Subcutaneous abdominal adipose tissue (tissue), 5 donors: Measurements from ENCODE around the gene GPR17.

Experiments
- H3K27ac ChIP-seq: one replicate; pipeline ENCODE4 v1.7.0; 2013; ENCODE audit warnings: low read depth, mild to moderate bottlenecking, inconsistent platforms, low read length, moderate library complexity
- H3K27me3 ChIP-seq, 5 donors: one replicate each; pipeline ENCODE4 v1.7.0; 2013; ENCODE audit warnings: low read length in 5 of 5, inconsistent platforms in 1 of 5; ENCODE audit not compliant: control insufficient read depth in 5 of 5, insufficient read depth in 4 of 5
- H3K36me3 ChIP-seq, 5 donors: one replicate each; pipeline ENCODE4 v1.7.0; 2013; ENCODE audit warnings: low read length in 5 of 5; ENCODE audit not compliant: control insufficient read depth in 5 of 5, insufficient read depth in 5 of 5
- H3K4me1 ChIP-seq, 5 donors: one replicate each; pipeline ENCODE4 v1.7.0; 2013; ENCODE audit warnings: low read length in 5 of 5, mild to moderate bottlenecking in 3 of 5, moderate library complexity in 1 of 5; ENCODE audit not compliant: control insufficient read depth in 5 of 5, insufficient read depth in 5 of 5
- H3K4me3 ChIP-seq, 5 donors: one replicate each; pipeline ENCODE4 v1.7.0; 2013; ENCODE audit warnings: low read length in 5 of 5, low read depth in 1 of 5
- H3K9ac ChIP-seq, 5 donors: one replicate each; pipeline ENCODE4 v1.7.0; 2013; ENCODE audit warnings: low read length in 5 of 5, mild to moderate bottlenecking in 4 of 5, moderate library complexity in 3 of 5
- H3K9me3 ChIP-seq, 5 donors: one replicate each; pipeline ENCODE4 v1.7.0; 2013; ENCODE audit warnings: low read length in 5 of 5; ENCODE audit not compliant: control insufficient read depth in 5 of 5
- donor health status: healthy.
- donor health status: healthy.
- donor health status: healthy.
- donor health status: healthy.
- donor health status: healthy.

The GPR17 gene

GRCh38 chr2:127670055-127670956 lies 24.4 kb downstream of the GPR17 start:
- H3K4me1 ChIP-seq = peaks cover 5 to 56% (median 31%) of the 10 kb centered on the region in 5 donors

GRCh38 chr2:127670957-127671290 lies 25.0 kb downstream of the GPR17 start:
- Histone ChIP-seq H3K36me3 (peaks cover 0 to 5% (median 0%) of the 10 kb centered on the region in 5 donors), H3K4me3 (no peak overlapping the region), H3K4me1 (peaks cover 5 to 52% (median 35%) of the 10 kb centered on the region in 5 donors), H3K27ac (no peak overlapping the region), H3K9ac (no peak overlapping the region), H3K27me3 (peaks cover 0 to 3% (median 0%) of the 10 kb centered on the region in 5 donors), H3K9me3 (no peaks in the 10 kb centered on the region)

More at GRCh38 chr2:127670055-127670956, 24.4 kb downstream of the GPR17 start:
- Histone ChIP-seq H3K4me3 (no peak overlapping the region), H3K27me3 (peaks cover 0 to 3% (median 0%) of the 10 kb centered on the region in 5 donors), H3K36me3 (peaks cover 0 to 5% (median 0%) of the 10 kb centered on the region in 5 donors), H3K27ac (no peak overlapping the region), H3K9ac (no peak overlapping the region), H3K9me3 (no peaks in the 10 kb centered on the region)

- H3K27ac ChIP-seq = peak overlapping the region; percentile 78
Measured at GRCh38 chr2:127671557-127672302, 25.8 kb downstream of the GPR17 start.

GRCh38 chr2:127672341-127673224 lies 26.6 kb downstream of the GPR17 start:
- H3K9ac ChIP-seq = peak overlapping the region in 3 of 5 donors; percentile 0 to 77 (median 75)
- H3K36me3 ChIP-seq = peaks cover 0 to 5% (median 0%) of the 10 kb centered on the region in 5 donors
- H3K27me3 ChIP-seq = peaks cover 0 to 3% (median 0%) of the 10 kb centered on the region in 5 donors

More at GRCh38 chr2:127671557-127672302, 25.8 kb downstream of the GPR17 start:
- Histone ChIP-seq H3K9ac (peak overlapping the region in 1 of 5 donors; percentile 56), H3K4me3 (peak overlapping the region in 3 of 5 donors; percentile 11 to 78 (median 76)), H3K27me3 (peaks cover 0 to 3% (median 0%) of the 10 kb centered on the region in 5 donors), H3K4me1 (peaks cover 5 to 57% (median 38%) of the 10 kb centered on the region in 5 donors), H3K9me3 (no peaks in the 10 kb centered on the region), H3K36me3 (peaks cover 0 to 5% (median 0%) of the 10 kb centered on the region in 5 donors)

GRCh38 chr2:127673291-127674069 lies 27.5 kb downstream of the GPR17 start:
- Histone ChIP-seq H3K36me3 (peaks cover 0 to 5% (median 0%) of the 10 kb centered on the region in 5 donors), H3K9ac (peak overlapping the region in 4 of 5 donors; percentile 21 to 77 (median 54)), H3K27me3 (peaks cover 0 to 3% (median 0%) of the 10 kb centered on the region in 5 donors), H3K4me1 (peaks cover 5 to 70% (median 42%) of the 10 kb centered on the region in 5 donors), H3K4me3 (peak overlapping the region; percentile 13 to 78 (median 76)), H3K9me3 (no peaks in the 10 kb centered on the region), H3K27ac (peak overlapping the region; percentile 78)

More at GRCh38 chr2:127672341-127673224, 26.6 kb downstream of the GPR17 start:
- H3K27ac ChIP-seq = peak overlapping the region; percentile 78
- H3K4me3 ChIP-seq = peak overlapping the region in 4 of 5 donors; percentile 29 to 78 (median 77)
- H3K4me1 ChIP-seq = peaks cover 5 to 62% (median 42%) of the 10 kb centered on the region in 5 donors
- H3K9me3 ChIP-seq = no peaks in the 10 kb centered on the region

- Histone ChIP-seq H3K36me3 (peaks cover 0 to 5% (median 0%) of the 10 kb centered on the region in 5 donors), H3K9me3 (no peaks in the 10 kb centered on the region), H3K27ac (peak overlapping the region; percentile 78), H3K4me1 (peaks cover 5 to 76% (median 42%) of the 10 kb centered on the region in 5 donors), H3K9ac (peak overlapping the region in 4 of 5 donors; percentile 32 to 77 (median 54)), H3K27me3 (peaks cover 0 to 3% (median 0%) of the 10 kb centered on the region in 5 donors), H3K4me3 (peak overlapping the region; percentile 42 to 78 (median 76))
Measured at GRCh38 chr2:127674241-127675209, 28.6 kb downstream of the GPR17 start.

GRCh38 chr2:127675331-127676261 lies 29.6 kb downstream of the GPR17 start, which contains the start of gene LIMS2:
TSS of gene LIMS2 (minus strand) at chr2:127675530. CDS start at chr2:127675024, 506 bp downstream.
- H3K4me1 ChIP-seq = peaks cover 5 to 84% (median 42%) of the 10 kb centered on the region in 5 donors
- peaks cover 0 to 3% (median 0%) of the 10 kb centered on the region in 5 donors for H3K27me3 ChIP-seq
- peak within 1 kb of the TSS; percentile 49 to 78 (median 76) for H3K4me3 ChIP-seq
- no peaks in the 10 kb centered on the region for H3K9me3 ChIP-seq
- H3K9ac ChIP-seq = peak within 1 kb of the TSS in 4 of 5 donors; percentile 16 to 77 (median 52)
- peak within 1 kb of the TSS; percentile 78 for H3K27ac ChIP-seq
- peaks cover 0 to 5% (median 0%) of the 10 kb centered on the region in 5 donors for H3K36me3 ChIP-seq
